ENCODE results near the gene PRKN. TPM values are rescaled to one million over a fixed set of nuclear protein-coding genes. Genes with fewer than 3 reads are reported as not detected.

Gene PRKN
- total and polyA plus RNA-seq, 2 donors (not counting 3 experiments of a cell fraction or from before 2014, with no cell fraction given), result 0.06 TPM; not detected in 1

- FAIRE-seq, result no peak
- CTCF ChIA-PET, result no interaction called here
- Histone ChIP-seq H3K27ac (ENCODE audit: insufficient read depth, low read depth, low read length) (no peak overlapping the region), H3K79me2 (ENCODE audit: control insufficient read depth, insufficient read depth, low read length) (no peaks in the 10 kb centered on the region), H3K27me3 (ENCODE audit: control insufficient read depth in 2 of 2, insufficient read depth in 2 of 2, low read length in 2 of 2) (no peaks in the 10 kb centered on the region), H4K20me1 (replicated peaks; ENCODE audit: control insufficient read depth, extremely low read depth, insufficient read depth, low read length) (no peaks in the 10 kb centered on the region), H3K36me3 (ENCODE audit: control insufficient read depth in 2 of 2, extremely low read depth in 1 of 2, insufficient read depth in 2 of 2, low read length in 2 of 2) (no peaks in the 10 kb centered on the region), H2AFZ (ENCODE audit: low read depth, low read length) (no peak overlapping the region), H3K9me3 (replicated peaks; ENCODE audit: control insufficient read depth, insufficient read depth, low read length) (no peaks in the 10 kb centered on the region), H3K4me3 (replicated peaks in 1 of 3; ENCODE audit: insufficient read depth in 1 of 3, low read depth in 1 of 3, low read length in 3 of 3) (no peak overlapping the region), H3K9me1 (replicated peaks; ENCODE audit: control insufficient read depth, extremely low read depth, insufficient read depth, low read length) (no peaks in the 10 kb centered on the region), H3K9ac (replicated peaks; ENCODE audit: extremely low read depth, insufficient read depth, low read length) (no peak overlapping the region), H3K4me2 (ENCODE audit: insufficient read depth, low read length) (no peak overlapping the region), H3K4me1 (ENCODE audit: control insufficient read depth, extremely low read depth, insufficient read depth, low read length) (no peaks in the 10 kb centered on the region)
- no TSS peak for BruUV-seq (replicated peaks)
- intact Hi-C loops (cut with micrococcal nuclease), result no loop called here
- POLR2A ChIA-PET, result no interaction called here
- TF ChIP-seq POLR2A (IDR thresholded peaks at IDR 0.05; ENCODE audit: low read depth, low read length), result no peak
- DNase-seq (ENCODE audit: low read depth, low spot score), result no peak
- dilution Hi-C loops (cut with MboI; ENCODE audit: extremely low pct_ligation_motif_present, low sequenced_read_pairs), result no loop called here
Measured at GRCh38 chr6:162217058-162217457, 510.5 kb downstream of the PRKN start.

- no TSS peak for BruUV-seq (replicated peaks)
Measured at GRCh38 chr6:162211777-162212176, 515.8 kb downstream of the PRKN start.

More at GRCh38 chr6:162211777-162212176, 515.8 kb downstream of the PRKN start:
- no peaks in the 10 kb centered on the region for H3K4me1 ChIP-seq (ENCODE audit: control insufficient read depth, extremely low read depth, insufficient read depth, low read length)
- FAIRE-seq, result no peak
- intact Hi-C loops (cut with micrococcal nuclease) (no loop called here), dilution Hi-C loops (cut with MboI; ENCODE audit: extremely low pct_ligation_motif_present, low sequenced_read_pairs) (no loop called here)
- no peaks in the 10 kb centered on the region for H3K9me3 ChIP-seq (replicated peaks; ENCODE audit: control insufficient read depth, insufficient read depth, low read length)
- ChIA-PET CTCF (no interaction called here), POLR2A (no interaction called here)
- no peak for DNase-seq (ENCODE audit: low read depth, low spot score)
- no peaks in the 10 kb centered on the region for H3K9me1 ChIP-seq (replicated peaks; ENCODE audit: control insufficient read depth, extremely low read depth, insufficient read depth, low read length)
- H2AFZ ChIP-seq (ENCODE audit: low read depth, low read length), result no peak overlapping the region
- no peaks in the 10 kb centered on the region for H3K79me2 ChIP-seq (ENCODE audit: control insufficient read depth, insufficient read depth, low read length)
- no peaks in the 10 kb centered on the region for H3K36me3 ChIP-seq (ENCODE audit: control insufficient read depth in 2 of 2, extremely low read depth in 1 of 2, insufficient read depth in 2 of 2, low read length in 2 of 2)
- no peak overlapping the region for H3K9ac ChIP-seq (replicated peaks; ENCODE audit: extremely low read depth, insufficient read depth, low read length)
- H3K4me3 ChIP-seq (replicated peaks in 1 of 3; ENCODE audit: insufficient read depth in 1 of 3, low read depth in 1 of 3, low read length in 3 of 3), result no peak overlapping the region
- H4K20me1 ChIP-seq (replicated peaks; ENCODE audit: control insufficient read depth, extremely low read depth, insufficient read depth, low read length), result no peaks in the 10 kb centered on the region
- H3K4me2 ChIP-seq (ENCODE audit: insufficient read depth, low read length), result no peak overlapping the region
- H3K27me3 ChIP-seq (ENCODE audit: control insufficient read depth in 2 of 2, insufficient read depth in 2 of 2, low read length in 2 of 2), result no peaks in the 10 kb centered on the region
- TF ChIP-seq POLR2A (IDR thresholded peaks at IDR 0.05; ENCODE audit: low read depth, low read length) (no peak), FOS (IDR thresholded peaks at IDR 0.05; ENCODE audit: borderline replicate concordance, insufficient read depth, low read length) (no peak), POLR2AphosphoS5 (IDR thresholded peaks at IDR 0.05; ENCODE audit: insufficient read depth, low read depth, low read length) (no peak), CTCF (IDR thresholded peaks at IDR 0.05; ENCODE audit: extremely low read depth in 1 of 2, insufficient read depth in 1 of 2, low read depth in 1 of 2, low read length in 2 of 2) (no peak), MYC (IDR thresholded peaks at IDR 0.05; ENCODE audit: low read depth, low read length) (no peak), GATA2 (IDR thresholded peaks at IDR 0.05; ENCODE audit: insufficient read depth, insufficient read length, low read depth, low read length) (no peak)
- no peak overlapping the region for H3K27ac ChIP-seq (ENCODE audit: insufficient read depth, low read depth, low read length)

Data from endothelial cell of umbilical vein (primary cell).